Heart left ventricle (tissue), 13 donors: Measurements from ENCODE around the gene KCNK18.

Source experiments
- CTCF ChIP-seq, 12 donors: fragments of 200-600 bp; sonication (generic) in 4 of 12; IDR thresholded peaks; one replicate each; pipeline versions ENCODE4 v1.5.0 to v1.8.0; 2018 to 2022; ENCODE audit warnings: antibody characterized with exemption in 12 of 12, mild to moderate bottlenecking in 5 of 12
- POLR2A ChIP-seq, 2 donors: fragments of 450-650 bp; IDR thresholded peaks; one replicate each; pipeline ENCODE4 v1.6.1; 2017; ENCODE audit warnings: antibody characterized with exemption in 2 of 2, mild to moderate bottlenecking in 2 of 2, moderate library complexity in 2 of 2
- donor health status: ischemic (EF 13 %, LVEDD 7.1; RV severe dilation, severe dysfunction).
- donor health status: DM: no; HTN: yes; CAD: no.
- donor health status: DM: no; HTN: no; CAD: no.
- donor health status: ischemic (EF 25% LVEDD 6.9; RV normal size, moderate dysfunction).
- donor health status: ischemic (EF 25% LVEDD 5.7; RV mildly dilated, moderate dysfunction).
- donor health status: ischemic (EF 35%, LVEDD 5.7; RV mildly dilated, moderate dysfunction).
- donor health status: nonischemic (EF 11% LVEDD 7.7; RV severe dilation, severe dysfunction).
- donor health status: DM: yes; HTN: yes; CAD: no.
- donor health status: PGD.
- donor health status: ischemic (EF 29% LVEDD 5.4; RV normal size, mild dysfunction).
- donor health status: nonischemic (EF 23%, LVEDD 6.1; RV moderate dilation, normal function).

DNA sequence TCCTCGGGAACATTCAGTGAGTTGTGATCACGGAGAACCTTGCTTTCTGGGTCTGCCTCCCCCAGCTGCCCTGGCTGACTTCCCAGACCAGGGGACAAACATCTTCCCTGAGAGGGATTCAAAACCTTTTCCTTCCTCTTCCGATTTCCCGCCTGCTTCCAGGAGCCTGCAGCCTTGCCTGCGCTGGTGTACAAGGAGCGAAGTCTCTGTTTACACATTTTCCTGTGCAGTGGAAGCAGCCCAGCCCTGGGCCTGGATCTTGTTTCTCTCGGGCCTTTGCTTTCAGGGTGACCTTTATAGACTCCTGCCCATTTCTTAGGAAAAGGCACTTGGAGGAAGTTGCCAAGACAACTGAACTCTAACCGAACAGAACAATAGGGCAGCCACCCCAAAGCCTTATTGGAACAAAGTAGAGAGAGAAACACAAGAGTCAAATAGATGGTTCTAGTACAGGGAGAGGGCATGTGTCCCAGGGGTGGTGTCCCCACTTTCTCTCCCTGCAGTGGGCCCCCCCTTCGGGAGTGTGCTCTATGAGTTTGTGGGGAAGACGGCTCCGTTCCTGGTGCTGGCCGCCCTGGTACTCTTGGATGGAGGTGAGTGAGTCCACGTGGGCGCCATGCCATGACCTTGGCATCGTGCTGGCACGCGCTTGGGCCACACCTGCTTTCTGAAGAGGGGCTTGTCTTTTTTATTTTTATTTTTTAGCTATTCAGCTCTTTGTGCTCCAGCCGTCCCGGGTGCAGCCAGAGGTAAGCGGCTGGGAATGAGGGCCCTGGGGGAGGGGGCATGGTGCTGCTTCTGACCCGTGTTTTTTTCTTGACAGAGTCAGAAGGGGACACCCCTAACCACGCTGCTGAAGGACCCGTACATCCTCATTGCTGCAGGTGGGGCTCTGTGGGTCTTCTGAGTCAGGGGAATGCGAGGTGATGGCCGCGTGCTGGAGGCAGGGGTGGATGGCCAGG, 57.8 kb downstream of the KCNK18 start:
- no peak for TF ChIP-seq POLR2A (IDR thresholded peaks at IDR 0.05)
- no peak for TF ChIP-seq CTCF (IDR thresholded peaks at IDR 0.05)
